HG03045 (cell line): Measurements from ENCODE around the gene PRSS16.
"Not testable (repeated sequence)": the region's sequence is repeated elsewhere in the genome, so short reads cannot be mapped to it uniquely, and the experiment has no call there.

Source experiments
- ATAC-seq: cut with Tn5 transposase; IDR thresholded peaks from one replicate; pipeline ENCODE4 v1.9.1; 2021; ENCODE audit warnings: mild to moderate bottlenecking, moderate library complexity; ENCODE audit not compliant: unreplicated experiment

Gene PRSS16

GRCh38 chr6:27247133-27247836 lies at the start of gene PRSS16:
Gene PRSS16 (plus strand): TSS chr6:27247701. CDS start chr6:27247738, 37 bp downstream.
- ATAC-seq: no peak

GRCh38 chr6:27205375-27206278 lies 41.9 kb upstream of the PRSS16 start:
- ATAC-seq: no peak

GRCh38 chr6:27206806-27207205 lies 40.7 kb upstream of the PRSS16 start:
- ATAC-seq: no peak

- ATAC-seq: no peak
These were observed 39.5 kb upstream of the PRSS16 start for GRCh38 chr6:27208042-27208441.

GRCh38 chr6:27209196-27209595 lies 38.3 kb upstream of the PRSS16 start:
- no peak for ATAC-seq

- ATAC-seq: no peak
These were observed 37.7 kb upstream of the PRSS16 start for GRCh38 chr6:27209659-27210269.

GRCh38 chr6:27213091-27213517 lies 34.4 kb upstream of the PRSS16 start:
- not testable (repeated sequence) for ATAC-seq

GRCh38 chr6:27213544-27214125 lies 33.9 kb upstream of the PRSS16 start:
- no peak for ATAC-seq

- ATAC-seq: no peak
These were observed 33.3 kb upstream of the PRSS16 start for GRCh38 chr6:27214126-27214601.

GRCh38 chr6:27216874-27217273 lies 30.6 kb upstream of the PRSS16 start:
- ATAC-seq: no peak

GRCh38 chr6:27222971-27223370 lies 24.5 kb upstream of the PRSS16 start:
- not testable (repeated sequence) for ATAC-seq

- no peak for ATAC-seq
These were observed 22.8 kb upstream of the PRSS16 start for GRCh38 chr6:27224729-27225128.

GRCh38 chr6:27228963-27229477 lies 18.5 kb upstream of the PRSS16 start:
- ATAC-seq: no peak

- no peak for ATAC-seq
These were observed 16.8 kb upstream of the PRSS16 start for GRCh38 chr6:27230758-27231111.

- no peak for ATAC-seq
These were observed 12.9 kb upstream of the PRSS16 start for GRCh38 chr6:27234576-27234975.

GRCh38 chr6:27237089-27237803 lies 10.3 kb upstream of the PRSS16 start:
- ATAC-seq: no peak

- no peak for ATAC-seq
These were observed 9.2 kb upstream of the PRSS16 start for GRCh38 chr6:27238010-27238983.

GRCh38 chr6:27239258-27239657 lies 8.2 kb upstream of the PRSS16 start:
- ATAC-seq: no peak

- ATAC-seq: no peak
These were observed 6.1 kb upstream of the PRSS16 start for GRCh38 chr6:27241443-27241842.
